Nephron (organoid): ENCODE results near the gene MVK.

ENCODE experiments used
- H3K27ac Mint-ChIP-seq, 3 experiments: 2 replicates each; pipeline ENCODE4 v1.8.0; 2020; ENCODE audit warnings: mixed read lengths in 3 of 3, mild to moderate bottlenecking in 2 of 3, moderate library complexity in 1 of 3
- H3K27me3 Mint-ChIP-seq: 2 replicates; pipeline ENCODE4 v1.8.0; 2021; ENCODE audit warnings: low read depth, mild to moderate bottlenecking, moderate library complexity, mixed read lengths
- H3K36me3 Mint-ChIP-seq: 2 replicates; pipeline ENCODE4 v1.8.0; 2020; ENCODE audit warnings: low read depth, mixed read lengths
- H3K4me1 Mint-ChIP-seq: 2 replicates; pipeline ENCODE4 v1.8.0; 2020; ENCODE audit warnings: mixed read lengths
- H3K4me3 Mint-ChIP-seq, 3 experiments: 2 replicates each; pipeline ENCODE4 v1.8.0; 2020; ENCODE audit warnings: mild to moderate bottlenecking in 3 of 3, mixed read lengths in 3 of 3, moderate library complexity in 2 of 3
- H3K9me3 Mint-ChIP-seq: 2 replicates; pipeline ENCODE4 v1.8.0; 2020; ENCODE audit warnings: mixed read lengths
- TF ChIP-seq, protein P1 (sequence below), 3 experiments: fragments of 200-600 bp; sonication (generic); IDR thresholded peaks; one replicate each; pipeline ENCODE4 v1.5.0; 2021; ENCODE audit warnings: antibody characterized with exemption in 3 of 3; ENCODE audit not compliant: unreplicated experiment in 3 of 3

MVK gene

DNA sequence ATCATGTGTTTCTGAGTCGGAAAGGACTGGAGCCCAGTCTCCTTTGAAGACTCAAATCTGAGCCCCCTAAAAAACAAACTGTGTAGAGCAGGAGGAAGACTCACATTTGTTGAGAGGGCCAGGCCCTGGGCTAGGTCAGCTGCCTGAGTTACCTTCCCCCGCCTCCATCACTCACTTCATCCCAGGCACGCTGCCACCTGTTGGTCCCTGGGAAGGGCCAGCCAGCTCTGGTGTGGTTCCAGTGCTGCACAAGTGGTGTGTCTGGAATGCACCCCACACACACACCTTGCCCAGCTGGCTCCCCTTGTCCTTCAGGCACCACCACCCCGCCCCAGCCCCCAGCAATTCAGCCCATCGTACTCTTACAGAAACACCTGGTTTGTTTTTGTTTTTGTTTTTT lies 9.0 kb downstream of the MVK start:
- no peaks in the 10 kb centered on the region for H3K9me3 Mint-ChIP-seq
- H3K4me3 Mint-ChIP-seq = no peak overlapping the region
- peaks cover 6% of the 10 kb centered on the region for H3K4me1 Mint-ChIP-seq
- H3K27ac Mint-ChIP-seq = no peak overlapping the region
- peaks cover 43% of the 10 kb centered on the region for H3K36me3 Mint-ChIP-seq
- H3K27me3 Mint-ChIP-seq = no peaks in the 10 kb centered on the region
- TF ChIP-seq, protein P1, sequence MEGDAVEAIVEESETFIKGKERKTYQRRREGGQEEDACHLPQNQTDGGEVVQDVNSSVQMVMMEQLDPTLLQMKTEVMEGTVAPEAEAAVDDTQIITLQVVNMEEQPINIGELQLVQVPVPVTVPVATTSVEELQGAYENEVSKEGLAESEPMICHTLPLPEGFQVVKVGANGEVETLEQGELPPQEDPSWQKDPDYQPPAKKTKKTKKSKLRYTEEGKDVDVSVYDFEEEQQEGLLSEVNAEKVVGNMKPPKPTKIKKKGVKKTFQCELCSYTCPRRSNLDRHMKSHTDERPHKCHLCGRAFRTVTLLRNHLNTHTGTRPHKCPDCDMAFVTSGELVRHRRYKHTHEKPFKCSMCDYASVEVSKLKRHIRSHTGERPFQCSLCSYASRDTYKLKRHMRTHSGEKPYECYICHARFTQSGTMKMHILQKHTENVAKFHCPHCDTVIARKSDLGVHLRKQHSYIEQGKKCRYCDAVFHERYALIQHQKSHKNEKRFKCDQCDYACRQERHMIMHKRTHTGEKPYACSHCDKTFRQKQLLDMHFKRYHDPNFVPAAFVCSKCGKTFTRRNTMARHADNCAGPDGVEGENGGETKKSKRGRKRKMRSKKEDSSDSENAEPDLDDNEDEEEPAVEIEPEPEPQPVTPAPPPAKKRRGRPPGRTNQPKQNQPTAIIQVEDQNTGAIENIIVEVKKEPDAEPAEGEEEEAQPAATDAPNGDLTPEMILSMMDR (IDR thresholded peaks at IDR 0.05; ENCODE audit: unreplicated experiment in 3 of 3) = no peak

DNA sequence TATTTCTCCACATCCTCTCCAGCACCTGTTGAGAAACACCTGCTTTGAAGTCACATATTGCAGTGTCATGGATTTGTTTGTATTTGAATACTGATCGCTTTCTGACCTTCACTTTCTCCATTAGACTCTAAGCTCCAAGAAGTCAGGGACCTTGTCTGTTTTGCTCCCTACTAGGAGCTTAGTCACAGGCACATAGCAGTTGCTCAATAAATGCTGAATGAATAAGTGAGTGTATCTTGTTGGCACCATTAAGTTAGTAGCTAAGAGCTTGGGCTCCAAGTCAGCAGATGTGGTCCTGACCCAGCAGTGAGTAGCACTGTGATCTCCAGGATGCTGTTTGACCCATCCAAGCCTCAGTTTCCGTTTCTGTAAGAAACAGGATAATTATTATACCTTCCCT lies 10.1 kb downstream of the MVK start:
- peaks cover 42% of the 10 kb centered on the region for H3K36me3 Mint-ChIP-seq
- peaks cover 6% of the 10 kb centered on the region for H3K4me1 Mint-ChIP-seq
- no peak overlapping the region for H3K27ac Mint-ChIP-seq
- H3K9me3 Mint-ChIP-seq = no peaks in the 10 kb centered on the region
- TF ChIP-seq, protein P1 (IDR thresholded peaks at IDR 0.05; ENCODE audit: unreplicated experiment in 3 of 3) = no peak
- no peaks in the 10 kb centered on the region for H3K27me3 Mint-ChIP-seq
- H3K4me3 Mint-ChIP-seq = no peak overlapping the region

DNA sequence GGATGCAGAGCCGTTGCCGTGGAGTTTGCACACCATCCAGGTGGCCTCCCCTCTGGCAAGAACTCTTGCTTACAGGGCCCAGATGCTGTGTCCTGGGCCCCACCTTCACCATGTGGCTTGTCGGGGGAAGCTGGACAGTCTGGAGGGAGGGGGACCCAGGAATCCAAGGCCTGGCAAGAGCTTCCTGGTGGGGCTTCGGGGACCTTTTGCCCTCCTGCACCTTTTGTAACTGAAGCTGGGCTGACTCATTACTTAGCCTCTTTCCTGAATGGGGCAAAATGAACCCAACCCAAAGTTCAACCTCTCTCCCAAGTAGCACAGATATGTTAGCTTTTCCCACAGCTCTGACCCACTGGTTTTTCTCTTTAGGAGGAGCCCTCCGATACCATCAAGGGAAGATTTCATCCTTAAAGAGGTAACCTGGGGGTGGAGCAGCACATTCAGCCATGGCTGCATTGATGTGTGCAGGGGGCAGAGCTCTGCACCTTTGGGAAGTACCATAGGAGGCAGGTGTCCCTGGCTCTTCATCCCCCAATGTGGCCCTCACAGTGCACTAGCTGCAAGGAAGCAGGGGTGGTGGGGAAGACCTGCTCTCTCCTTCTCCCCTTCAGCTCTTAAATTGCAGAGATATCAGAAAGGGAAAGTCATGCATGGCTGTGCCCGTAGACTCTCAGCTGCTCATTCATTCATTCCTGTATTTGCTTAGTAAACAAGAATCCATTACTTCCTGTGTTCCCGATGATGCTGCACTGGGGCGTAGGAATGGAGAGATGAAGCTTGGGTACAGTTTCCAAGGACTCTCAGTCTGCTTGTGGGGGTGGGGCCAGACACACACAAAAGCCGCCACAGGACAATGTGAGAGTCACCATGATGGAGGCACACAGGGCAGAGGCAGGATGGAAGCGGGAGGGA lies 13.0 kb downstream of the MVK start:
- Mint-ChIP-seq H3K4me1 (no peaks in the 10 kb centered on the region), H3K9me3 (no peaks in the 10 kb centered on the region), H3K27me3 (no peaks in the 10 kb centered on the region), H3K4me3 (no peak overlapping the region), H3K36me3 (peaks cover 26% of the 10 kb centered on the region), H3K27ac (no peak overlapping the region)
- TF ChIP-seq, protein P1 (IDR thresholded peaks at IDR 0.05; ENCODE audit: unreplicated experiment in 3 of 3) = no peak

DNA sequence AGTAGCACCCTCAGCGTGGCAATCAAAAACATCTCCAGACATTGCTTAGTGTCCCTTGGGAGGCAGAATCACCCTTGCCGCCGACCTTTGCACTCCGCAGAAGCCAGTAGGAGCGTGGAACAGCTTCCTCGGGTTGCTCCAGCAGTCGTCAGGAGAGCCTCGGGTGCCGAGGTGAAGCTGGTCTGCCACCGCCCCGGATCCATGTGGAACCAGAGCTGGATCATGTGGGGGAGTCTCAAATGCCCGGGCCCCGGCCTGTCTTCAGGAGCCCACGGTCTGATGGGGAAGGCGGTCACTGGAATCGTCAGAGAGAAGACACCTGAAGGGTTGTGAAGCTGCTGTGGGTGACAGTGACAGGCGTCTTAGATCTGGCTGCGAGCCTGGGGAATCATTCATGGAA lies 14.3 kb downstream of the MVK start:
- Mint-ChIP-seq H3K4me3 (no peak overlapping the region), H3K36me3 (peaks cover 17% of the 10 kb centered on the region)
- TF ChIP-seq, protein P1 (IDR thresholded peaks at IDR 0.05; ENCODE audit: unreplicated experiment in 3 of 3) = no peak

DNA sequence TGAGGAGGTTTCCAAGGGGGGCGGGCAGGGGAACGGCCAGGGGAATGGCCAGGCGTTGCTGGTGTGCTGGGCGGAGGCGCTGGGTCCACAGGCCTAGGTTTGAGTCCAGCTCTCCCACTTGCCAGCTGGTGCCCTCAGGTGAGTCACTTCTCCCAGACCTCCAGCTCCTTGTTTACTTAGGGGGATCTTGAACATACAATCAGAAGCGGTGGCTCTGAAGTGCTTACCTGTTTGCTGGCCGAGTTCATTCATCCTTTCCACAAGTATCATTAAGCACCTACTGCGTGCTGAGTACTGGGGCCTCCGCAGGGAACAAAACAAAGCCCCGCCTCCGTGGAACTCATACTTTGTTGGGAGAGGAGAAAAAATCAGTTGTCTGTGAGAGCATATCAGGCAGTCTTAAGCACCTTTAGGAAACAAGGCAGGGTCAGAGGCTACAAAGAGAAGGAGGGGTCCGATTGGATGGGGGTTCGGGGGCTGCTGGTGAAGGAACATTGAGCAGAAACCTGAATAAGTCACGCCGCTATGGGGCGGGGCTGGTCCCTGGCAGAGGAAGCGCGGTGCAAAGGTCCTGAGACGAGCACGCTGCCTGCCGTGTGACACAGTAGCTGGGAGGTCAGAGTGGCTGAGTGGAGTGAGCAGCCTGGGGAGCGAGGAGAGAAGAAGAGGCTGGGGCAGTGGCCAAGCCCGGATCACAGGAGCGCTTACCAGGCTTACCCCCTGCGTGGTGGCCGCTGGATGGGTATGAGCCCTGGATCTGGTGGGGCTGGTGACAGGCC lies 15.1 kb downstream of the MVK start:
- H3K36me3 Mint-ChIP-seq = peaks cover 15% of the 10 kb centered on the region
- no peak overlapping the region for H3K27ac Mint-ChIP-seq
- H3K9me3 Mint-ChIP-seq = no peaks in the 10 kb centered on the region
- H3K4me1 Mint-ChIP-seq = peaks cover 5% of the 10 kb centered on the region
- H3K4me3 Mint-ChIP-seq = no peak overlapping the region
- no peaks in the 10 kb centered on the region for H3K27me3 Mint-ChIP-seq
- TF ChIP-seq, protein P1 (IDR thresholded peaks at IDR 0.05; ENCODE audit: unreplicated experiment in 3 of 3) = no peak

More for the DNA sequence above, 14.3 kb downstream of the MVK start:
- peaks cover 5% of the 10 kb centered on the region for H3K4me1 Mint-ChIP-seq
- H3K27ac Mint-ChIP-seq = no peak overlapping the region
- H3K9me3 Mint-ChIP-seq = no peaks in the 10 kb centered on the region
- H3K27me3 Mint-ChIP-seq = no peaks in the 10 kb centered on the region
